HG03457 (cell line): ENCODE results near the gene SNX15.
"Not testable (repeated sequence)": the region's sequence is repeated elsewhere in the genome, so short reads cannot be mapped to it uniquely, and the experiment has no call there.

Experiments
- ATAC-seq: cut with Tn5 transposase; IDR thresholded peaks from one replicate; pipeline ENCODE4 v1.9.1; 2021; ENCODE audit warnings: moderate number of reproducible peaks; ENCODE audit not compliant: unreplicated experiment

Gene SNX15

DNA sequence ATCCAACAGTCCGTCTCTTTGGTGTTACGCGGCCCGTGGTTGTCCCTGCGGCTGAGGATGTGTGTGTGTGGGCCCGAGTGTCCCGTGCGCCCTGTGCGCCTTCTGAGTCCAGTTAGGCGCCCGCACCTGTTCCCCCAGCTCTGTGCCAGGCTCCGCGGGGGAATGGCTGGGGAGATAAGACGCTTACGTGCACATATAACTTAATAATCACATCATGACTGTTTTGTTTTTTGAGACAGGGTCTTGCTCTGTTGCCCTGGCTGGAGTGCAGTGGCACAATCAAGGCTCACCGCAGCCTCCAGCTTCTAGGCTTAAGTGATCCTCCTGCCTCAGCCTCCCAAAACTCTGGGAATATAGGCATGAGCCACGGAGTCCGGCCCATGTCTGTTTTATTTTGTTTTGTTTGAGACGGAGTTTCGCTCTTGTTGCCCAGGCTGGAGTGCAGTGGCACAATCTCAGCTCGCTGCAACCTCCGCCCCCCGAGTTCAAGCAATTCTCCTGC is 12.5 kb upstream of the SNX15 start:
- ATAC-seq: no peak

DNA sequence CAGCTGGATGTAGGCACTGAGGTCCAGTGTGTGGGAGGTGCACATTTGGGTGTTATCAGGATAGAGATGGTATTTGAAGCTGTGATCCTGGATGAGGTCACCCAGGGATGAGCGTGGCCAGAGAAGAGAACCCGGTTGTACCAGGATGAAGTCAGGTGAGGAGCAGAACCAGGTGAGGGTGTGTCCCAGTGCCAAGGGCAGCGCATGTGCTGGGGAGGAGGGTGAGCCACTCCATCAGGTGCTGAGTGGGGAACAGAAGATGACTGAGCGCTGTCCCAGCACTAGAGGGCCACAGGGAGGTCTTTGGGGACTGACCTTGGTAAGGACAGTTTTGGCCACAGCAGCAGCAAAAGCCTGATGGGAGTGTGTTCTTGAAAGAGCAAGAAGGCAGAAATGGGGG is 10.5 kb upstream of the SNX15 start:
- no peak for ATAC-seq

- ATAC-seq: no peak
Measured at GRCh38 chr11:65017937-65018336, 9.3 kb upstream of the SNX15 start.

- ATAC-seq: no peak
Measured at GRCh38 chr11:65019824-65020223, 7.4 kb upstream of the SNX15 start.

- no peak for ATAC-seq
Measured at GRCh38 chr11:65021003-65021402, 6.2 kb upstream of the SNX15 start.

DNA sequence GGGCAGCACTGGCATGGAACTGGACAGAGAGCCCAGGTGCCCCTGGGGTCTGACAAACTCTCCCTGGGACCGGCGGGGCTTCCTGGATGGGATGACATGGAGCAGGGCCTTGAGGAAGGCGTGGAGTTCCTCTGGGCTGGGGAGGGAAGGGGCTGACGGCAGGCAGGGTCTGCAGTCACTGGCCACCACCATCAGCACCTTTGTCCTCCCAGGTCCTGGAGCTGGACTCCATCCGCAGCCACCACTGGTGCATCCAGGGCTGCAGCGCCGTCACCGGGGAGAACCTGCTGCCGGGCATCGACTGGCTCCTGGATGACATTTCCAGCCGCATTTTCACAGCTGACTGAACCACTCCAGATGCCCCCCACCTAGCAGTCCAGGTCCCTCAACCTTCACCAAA is 5.7 kb upstream of the SNX15 start:
- no peak for ATAC-seq

GRCh38 chr11:65023502-65023901 is 3.7 kb upstream of the SNX15 start:
- not testable (repeated sequence) for ATAC-seq

DNA sequence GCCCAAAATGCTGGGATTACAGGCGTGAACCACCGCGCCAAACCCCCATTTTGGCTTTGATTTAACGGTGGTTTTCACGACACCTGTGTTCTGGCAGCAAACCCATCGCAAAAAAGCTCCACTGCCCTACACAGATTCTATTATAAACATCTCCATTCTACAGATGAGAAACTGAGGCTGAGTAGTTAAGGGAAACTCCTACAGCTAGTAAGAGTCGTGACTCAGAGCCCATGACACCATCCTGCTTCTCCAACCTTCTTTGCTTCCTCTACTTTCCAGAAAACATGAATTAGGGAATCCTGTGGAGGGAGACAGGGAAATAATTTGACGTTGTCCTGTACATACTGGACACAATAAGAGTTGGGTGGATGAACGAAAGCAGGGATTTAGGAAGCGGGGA is 429 bp upstream of the SNX15 start:
- ATAC-seq: no peak

DNA sequence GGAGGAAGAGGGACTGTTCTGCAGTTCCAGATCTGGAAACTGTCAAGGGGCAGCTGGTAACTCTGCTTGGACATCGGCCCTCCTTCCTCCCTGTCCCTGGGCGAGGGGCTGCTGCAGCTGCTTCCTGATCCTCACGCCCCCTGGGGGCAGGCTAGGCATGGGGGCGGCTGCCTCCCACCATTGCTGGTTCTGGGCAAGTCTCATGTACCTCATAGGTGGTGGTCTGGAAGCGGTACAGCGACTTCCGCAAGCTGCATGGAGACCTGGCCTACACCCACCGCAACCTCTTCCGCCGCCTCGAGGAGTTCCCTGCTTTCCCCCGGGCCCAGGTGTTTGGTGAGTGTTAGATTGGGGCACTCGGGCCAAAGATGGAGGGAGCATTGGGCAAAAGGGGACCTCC is 5.0 kb downstream of the SNX15 start:
- ATAC-seq: no peak

- no peak for ATAC-seq
Measured at GRCh38 chr11:65034423-65034822, 7.2 kb downstream of the SNX15 start.

GRCh38 chr11:65035579-65035978 is 8.3 kb downstream of the SNX15 start:
- ATAC-seq: no peak

DNA sequence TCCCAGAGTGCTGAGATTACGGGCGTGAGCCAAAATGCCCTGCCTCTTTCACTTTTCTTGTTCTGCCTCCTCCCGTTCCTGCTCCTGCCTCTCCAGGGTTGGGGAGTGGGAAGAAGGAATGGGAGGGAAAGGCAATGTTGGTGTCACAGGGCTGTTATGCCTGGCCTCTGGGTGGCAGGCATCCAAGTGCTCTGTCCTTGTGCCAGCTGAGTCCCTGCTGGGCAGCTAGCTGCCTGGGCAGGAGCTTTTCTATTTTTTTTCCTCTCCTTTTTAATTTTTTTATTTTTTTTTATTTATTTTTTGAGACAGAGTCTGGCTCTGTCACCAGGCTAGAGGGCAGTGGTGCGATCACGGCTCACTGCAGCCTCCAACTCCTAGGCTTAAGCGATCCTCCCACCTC is 9.7 kb downstream of the SNX15 start:
- no peak for ATAC-seq

- no peak for ATAC-seq
Measured at GRCh38 chr11:65040520-65040846, 13.2 kb downstream of the SNX15 start.

DNA sequence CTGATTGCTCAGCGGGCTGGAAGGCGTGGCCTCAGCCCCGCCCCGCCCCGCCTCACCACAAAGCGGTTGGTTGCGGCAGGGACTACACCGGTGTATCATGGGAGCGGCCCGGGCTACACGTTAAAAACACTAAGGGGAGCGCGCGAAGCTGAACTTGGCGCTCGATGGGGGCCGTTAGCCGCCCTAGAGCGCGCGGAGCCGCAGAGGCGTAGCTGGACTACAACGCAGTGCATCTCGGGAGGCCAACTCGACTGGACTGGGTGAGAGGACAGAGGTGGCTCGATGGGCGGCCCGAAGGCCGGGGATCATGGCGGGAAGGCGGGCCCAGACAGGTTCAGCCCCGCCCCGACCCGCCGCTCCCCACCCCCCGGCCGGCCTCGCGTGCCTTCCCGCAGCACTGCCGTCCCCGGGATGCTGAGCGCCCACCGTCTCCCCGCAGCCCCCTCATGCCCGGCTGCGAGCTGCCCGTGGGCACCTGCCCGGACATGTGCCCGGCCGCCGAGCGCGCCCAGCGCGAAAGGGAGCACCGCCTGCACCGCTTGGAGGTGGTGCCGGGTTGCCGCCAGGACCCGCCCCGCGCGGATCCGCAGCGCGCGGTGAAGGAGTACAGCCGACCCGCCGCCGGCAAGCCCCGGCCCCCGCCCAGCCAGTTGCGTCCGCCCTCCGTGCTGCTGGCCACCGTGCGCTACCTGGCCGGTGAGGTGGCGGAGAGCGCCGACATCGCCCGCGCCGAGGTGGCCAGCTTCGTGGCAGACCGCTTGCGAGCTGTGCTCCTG is 13.8 kb downstream of the SNX15 start, which contains the start of gene SAC3D1:
TSS of gene SAC3D1 (plus strand) at position 364 of the 776 bp plus-strand sequence. CDS start at position 447, 83 bp downstream.
- peak; percentile 65 for ATAC-seq

DNA sequence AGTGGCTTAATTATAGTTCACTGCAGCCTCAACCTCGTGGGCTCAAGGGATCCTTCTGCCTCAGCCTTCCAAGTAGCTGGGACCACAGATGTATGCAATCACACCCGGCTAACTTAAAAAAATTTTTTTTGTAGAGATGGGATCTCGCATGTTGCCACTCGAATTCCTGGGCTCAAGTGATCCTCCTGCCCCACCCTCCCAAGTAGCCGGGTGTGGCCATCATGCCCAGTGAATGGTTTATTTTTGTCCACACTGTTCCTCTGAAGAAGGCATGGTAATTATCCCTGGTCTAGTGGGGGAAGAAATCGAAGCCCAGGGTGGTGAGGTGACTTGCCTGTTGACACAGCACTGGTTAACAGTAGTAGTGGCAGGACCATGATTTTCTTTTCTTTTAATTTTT is 15.7 kb downstream of the SNX15 start:
- no peak for ATAC-seq

DNA sequence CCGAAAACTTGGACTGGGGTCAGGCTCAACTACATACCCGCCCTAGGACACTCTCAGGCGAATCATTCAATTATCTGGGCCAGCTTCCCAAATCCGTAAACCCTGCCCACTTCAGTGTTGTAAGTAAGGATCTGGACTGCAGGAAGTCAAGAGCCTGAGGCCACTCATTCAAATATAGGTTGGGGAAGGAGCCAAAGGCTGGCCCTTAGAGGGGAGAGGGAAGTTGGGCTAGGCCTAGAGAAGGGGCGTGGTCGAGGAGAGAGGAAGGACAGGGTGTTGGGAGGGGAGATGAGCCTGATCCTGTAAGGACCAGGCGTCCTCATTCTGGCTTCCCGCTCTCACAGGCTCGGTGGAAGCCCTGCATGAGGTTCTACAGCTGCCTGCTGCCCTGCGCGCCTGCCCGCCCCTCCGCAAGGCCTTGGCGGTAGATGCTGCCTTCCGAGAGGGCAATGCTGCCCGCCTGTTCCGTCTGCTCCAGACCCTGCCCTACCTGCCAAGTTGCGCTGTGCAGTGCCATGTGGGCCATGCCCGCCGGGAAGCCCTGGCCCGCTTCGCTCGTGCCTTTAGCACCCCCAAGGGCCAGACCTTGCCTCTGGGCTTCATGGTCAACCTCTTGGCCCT is 16.8 kb downstream of the SNX15 start:
- ATAC-seq: no peak

GRCh38 chr11:65045061-65045460 is 17.8 kb downstream of the SNX15 start:
- no peak for ATAC-seq

DNA sequence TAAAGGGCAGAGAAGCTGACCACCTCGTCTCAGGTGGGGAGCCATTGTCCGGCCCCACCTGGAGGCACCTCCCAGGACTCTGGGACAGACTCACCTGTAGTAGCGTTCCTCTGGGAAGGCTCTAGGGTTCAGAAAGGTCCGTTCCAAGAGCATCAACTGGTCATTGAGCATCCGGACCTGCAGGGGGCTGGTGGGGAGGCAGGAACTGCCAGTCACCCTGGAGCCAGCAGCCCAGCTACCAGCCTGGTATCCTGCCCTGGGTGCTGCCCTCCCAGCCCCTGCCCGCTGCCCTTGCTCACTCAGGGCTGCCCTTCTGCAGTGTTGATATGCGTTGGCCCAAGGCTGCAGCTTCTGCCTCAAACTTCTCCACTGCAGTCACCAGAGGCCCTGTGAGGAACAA is 18.5 kb downstream of the SNX15 start:
- ATAC-seq: no peak

DNA sequence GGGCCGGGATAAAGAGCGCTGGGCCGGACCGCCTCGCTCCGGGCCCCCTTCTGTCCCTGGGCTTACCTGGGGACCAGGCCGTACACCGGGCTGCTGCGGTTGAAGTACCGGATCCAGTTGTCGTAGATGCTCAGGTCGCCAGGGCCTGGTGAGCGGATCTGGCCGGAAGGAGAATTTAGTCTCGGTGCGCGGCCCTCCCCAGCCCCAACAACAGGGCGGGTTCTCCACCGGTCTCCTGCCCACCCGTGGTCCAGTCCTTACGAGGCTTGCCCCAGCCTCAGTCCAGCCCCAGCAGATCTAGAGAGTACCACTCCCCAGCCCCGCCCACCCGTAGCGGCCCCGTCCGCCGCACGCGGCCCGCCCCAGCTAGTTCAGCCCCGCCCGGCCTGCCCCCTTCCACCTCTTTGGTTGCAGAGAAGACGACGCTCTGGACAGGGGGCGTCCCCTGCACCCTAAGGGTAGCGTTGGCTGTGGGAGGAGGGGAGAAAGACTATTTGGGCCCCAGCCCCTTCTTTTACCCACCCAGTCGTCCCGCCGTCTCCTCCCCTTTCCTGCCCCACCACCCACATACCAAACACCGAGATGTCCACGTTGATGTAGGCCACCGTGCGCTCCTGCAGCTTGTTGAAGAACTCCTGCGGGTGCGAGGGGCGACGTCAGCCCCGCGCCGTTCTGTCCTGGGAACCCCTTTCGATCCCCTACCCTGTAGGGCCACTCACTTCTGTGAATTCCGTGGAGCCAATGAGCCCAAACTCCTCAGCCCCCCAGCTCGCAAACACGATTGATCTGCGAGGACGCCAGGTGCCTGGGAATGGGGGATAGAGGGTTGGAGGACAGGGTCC is 20.6 kb downstream of the SNX15 start:
- no peak for ATAC-seq

- no peak for ATAC-seq
Measured at GRCh38 chr11:65051398-65051858, 24.2 kb downstream of the SNX15 start.

DNA sequence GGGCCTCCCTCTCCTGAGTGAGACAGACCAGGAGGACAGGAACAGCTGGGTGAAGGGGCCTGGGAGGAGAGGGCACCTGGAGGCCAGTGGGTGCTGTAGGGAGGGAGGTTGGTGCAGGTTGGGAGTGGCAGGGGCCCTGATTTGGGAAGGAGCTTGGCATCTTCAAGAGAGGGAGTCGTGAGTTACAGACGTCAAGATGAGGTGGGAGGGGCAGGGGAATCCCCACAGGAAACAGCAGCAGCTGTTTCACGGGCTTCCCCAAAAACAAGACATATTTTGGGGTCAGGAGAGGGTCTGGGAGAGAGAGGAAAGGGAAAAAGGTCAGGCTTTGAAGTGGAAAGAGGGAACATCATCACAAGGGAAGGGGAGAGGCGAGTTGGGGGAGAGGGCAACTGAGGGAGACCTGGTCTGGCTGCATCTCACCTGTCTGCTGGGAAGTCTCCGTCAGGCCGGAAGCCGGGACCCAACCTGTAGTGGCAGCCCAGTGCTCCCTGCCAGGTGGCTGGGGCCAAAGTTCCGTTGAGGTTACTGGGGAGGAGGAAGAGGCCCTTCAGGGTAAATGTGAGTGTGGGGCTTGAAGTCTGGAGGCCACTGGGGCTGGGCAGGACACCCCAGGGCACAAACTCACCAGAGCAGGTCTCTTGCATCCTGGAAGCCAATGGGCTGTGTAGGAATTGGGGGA is 26.7 kb downstream of the SNX15 start:
- ATAC-seq: no peak
